ENCODE results near the gene ZNF423.

ZNF423 gene

DNA sequence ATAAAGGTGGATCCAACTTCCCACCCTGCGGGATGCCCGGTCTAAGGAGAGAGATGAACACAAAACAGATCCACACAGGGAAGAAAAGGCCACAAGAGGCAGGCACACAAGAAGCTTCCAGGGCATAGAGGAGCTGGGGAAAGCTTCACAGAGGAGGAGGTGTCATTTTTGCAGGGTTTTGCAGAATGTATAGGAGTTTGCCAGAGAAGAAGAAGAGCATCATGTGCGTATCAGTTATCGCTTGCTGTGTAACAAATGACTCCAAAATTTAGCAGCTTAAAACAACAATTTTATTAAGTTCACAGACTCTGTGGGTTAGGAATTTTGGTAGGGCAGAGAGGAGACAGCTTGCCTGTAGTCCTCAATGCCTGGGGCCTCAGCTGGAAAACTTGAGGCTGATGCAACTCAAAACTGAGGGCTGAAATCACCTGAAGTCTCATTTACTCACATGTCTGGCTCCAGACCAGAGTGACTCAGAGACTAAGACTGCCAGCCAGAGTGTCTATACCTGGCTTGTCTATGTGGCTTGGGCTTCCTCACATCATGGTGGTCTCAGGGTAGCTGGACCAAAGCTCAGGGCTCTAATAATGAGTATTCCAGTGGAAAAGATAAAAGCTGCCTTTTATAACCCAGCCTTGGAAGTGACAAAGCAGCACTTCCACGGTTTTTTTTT lies 33.9 kb upstream of the ZNF423 start:
- Histone ChIP-seq H3K23ac (ENCODE audit: low read length in 2 of 2) (no peak overlapping the region), H3K27me3 (ENCODE audit: control insufficient read depth in 1 of 2, insufficient read depth in 1 of 2, low read length in 2 of 2) (peaks cover 17 to 54% of the 10 kb centered on the region in 2 experiments), H3K14ac (ENCODE audit: low read length in 2 of 2) (no peak overlapping the region), H3K4me1 (ENCODE audit: control insufficient read depth, insufficient read depth, low read depth, low read length) (no peaks in the 10 kb centered on the region), H2AK5ac (ENCODE audit: low read length, severe bottlenecking) (no peak overlapping the region), H3K4me2 (ENCODE audit: low read length, poor library complexity, severe bottlenecking) (no peak overlapping the region), H3K27ac (ENCODE audit: low read length, poor library complexity, severe bottlenecking) (no peak overlapping the region), H2BK12ac (ENCODE audit: low read length in 2 of 2) (no peak overlapping the region), H3K79me1 (replicated peaks; ENCODE audit: low read length, poor library complexity, severe bottlenecking) (no peaks in the 10 kb centered on the region), H2AFZ (ENCODE audit: low read depth, low read length) (no peak overlapping the region), H3K9ac (ENCODE audit: low read length) (no peak overlapping the region), H2BK120ac (ENCODE audit: low read depth, low read length) (no peak overlapping the region), H4K8ac (ENCODE audit: low read length) (no peak overlapping the region), H3K4me3 (ENCODE audit: insufficient read depth in 1 of 2, low read depth in 1 of 2, low read length in 2 of 2) (no peak overlapping the region), H3K4ac (ENCODE audit: low read depth in 1 of 2, low read length in 2 of 2) (no peak overlapping the region), H2BK5ac (ENCODE audit: low read depth, low read length, poor library complexity, severe bottlenecking) (no peak overlapping the region), H3K9me3 (ENCODE audit: control insufficient read depth, low read length) (peaks cover 6% of the 10 kb centered on the region), H2BK15ac (ENCODE audit: low read depth, poor library complexity, severe bottlenecking) (no peak overlapping the region), H4K91ac (ENCODE audit: low read length) (no peak overlapping the region), H3K36me3 (ENCODE audit: control insufficient read depth in 1 of 2, insufficient read depth in 2 of 2, low read depth in 1 of 2, low read length in 2 of 2) (no peaks in the 10 kb centered on the region), H3K18ac (ENCODE audit: low read depth in 1 of 2, low read length in 2 of 2) (no peak overlapping the region)
- 64% methylated on average over 3 of the region's 5 CpGs for WGBS
- DNase-seq: no peak

DNA sequence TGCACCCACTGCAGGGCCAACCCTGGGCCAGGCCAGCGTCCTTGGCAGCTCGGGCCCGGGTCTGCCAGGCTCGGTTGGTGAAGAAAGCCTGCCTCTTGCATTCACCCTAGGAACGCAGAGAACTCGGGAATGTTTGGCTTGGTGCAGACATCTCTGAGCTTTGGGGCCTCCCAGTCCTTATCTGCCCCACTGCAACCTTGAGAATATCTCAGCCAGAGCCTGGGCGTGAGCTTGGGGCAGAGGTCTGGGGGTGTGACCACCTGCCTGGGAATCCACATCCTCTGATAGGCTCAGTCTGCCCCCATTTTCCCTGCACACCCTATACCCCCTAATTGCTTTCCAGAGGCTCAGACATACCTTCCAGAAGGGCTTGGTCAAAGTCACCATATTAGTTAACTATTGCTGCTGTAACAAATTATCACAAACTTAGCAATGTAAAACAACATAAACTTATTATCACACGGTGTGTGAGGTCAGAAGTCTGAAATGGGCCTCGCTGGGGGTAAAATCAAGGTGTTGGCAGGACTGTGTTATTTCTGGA lies 30.7 kb upstream of the ZNF423 start:
- H3K4me1 ChIP-seq (ENCODE audit: control insufficient read depth, insufficient read depth, low read depth, low read length): peaks cover 8% of the 10 kb centered on the region
- H2AFZ ChIP-seq (ENCODE audit: low read depth, low read length): no peak overlapping the region
- no peaks in the 10 kb centered on the region for H3K79me1 ChIP-seq (replicated peaks; ENCODE audit: low read length, poor library complexity, severe bottlenecking)
- H3K27ac ChIP-seq (ENCODE audit: low read length, poor library complexity, severe bottlenecking): no peak overlapping the region
- H2BK12ac ChIP-seq (ENCODE audit: low read length in 2 of 2): no peak overlapping the region
- H3K23ac ChIP-seq (ENCODE audit: low read length in 2 of 2): no peak overlapping the region
- no peak overlapping the region for H2BK5ac ChIP-seq (ENCODE audit: low read depth, low read length, poor library complexity, severe bottlenecking)
- peaks cover 6% of the 10 kb centered on the region for H3K9me3 ChIP-seq (ENCODE audit: control insufficient read depth, low read length)
- H3K9ac ChIP-seq (ENCODE audit: low read length): no peak overlapping the region
- H2BK15ac ChIP-seq (ENCODE audit: low read depth, poor library complexity, severe bottlenecking): no peak overlapping the region
- H4K8ac ChIP-seq (ENCODE audit: low read length): no peak overlapping the region
- H3K4me3 ChIP-seq (ENCODE audit: insufficient read depth in 1 of 2, low read depth in 1 of 2, low read length in 2 of 2): no peak overlapping the region
- H3K36me3 ChIP-seq (ENCODE audit: control insufficient read depth in 1 of 2, insufficient read depth in 2 of 2, low read depth in 1 of 2, low read length in 2 of 2): no peaks in the 10 kb centered on the region
- no peak overlapping the region for H3K14ac ChIP-seq (ENCODE audit: low read length in 2 of 2)
- H2BK120ac ChIP-seq (ENCODE audit: low read depth, low read length): no peak overlapping the region
- H3K4me2 ChIP-seq (ENCODE audit: low read length, poor library complexity, severe bottlenecking): no peak overlapping the region
- no peak overlapping the region for H2AK5ac ChIP-seq (ENCODE audit: low read length, severe bottlenecking)
- no peak for DNase-seq
- WGBS: 80% methylated on average over 9 of the region's 9 CpGs
- H3K4ac ChIP-seq (ENCODE audit: low read depth in 1 of 2, low read length in 2 of 2): no peak overlapping the region
- no peak overlapping the region for H4K91ac ChIP-seq (ENCODE audit: low read length)
- H3K27me3 ChIP-seq (ENCODE audit: control insufficient read depth in 1 of 2, insufficient read depth in 1 of 2, low read length in 2 of 2): peaks cover 6 to 50% of the 10 kb centered on the region in 2 experiments
- no peak overlapping the region for H3K18ac ChIP-seq (ENCODE audit: low read depth in 1 of 2, low read length in 2 of 2)

DNA sequence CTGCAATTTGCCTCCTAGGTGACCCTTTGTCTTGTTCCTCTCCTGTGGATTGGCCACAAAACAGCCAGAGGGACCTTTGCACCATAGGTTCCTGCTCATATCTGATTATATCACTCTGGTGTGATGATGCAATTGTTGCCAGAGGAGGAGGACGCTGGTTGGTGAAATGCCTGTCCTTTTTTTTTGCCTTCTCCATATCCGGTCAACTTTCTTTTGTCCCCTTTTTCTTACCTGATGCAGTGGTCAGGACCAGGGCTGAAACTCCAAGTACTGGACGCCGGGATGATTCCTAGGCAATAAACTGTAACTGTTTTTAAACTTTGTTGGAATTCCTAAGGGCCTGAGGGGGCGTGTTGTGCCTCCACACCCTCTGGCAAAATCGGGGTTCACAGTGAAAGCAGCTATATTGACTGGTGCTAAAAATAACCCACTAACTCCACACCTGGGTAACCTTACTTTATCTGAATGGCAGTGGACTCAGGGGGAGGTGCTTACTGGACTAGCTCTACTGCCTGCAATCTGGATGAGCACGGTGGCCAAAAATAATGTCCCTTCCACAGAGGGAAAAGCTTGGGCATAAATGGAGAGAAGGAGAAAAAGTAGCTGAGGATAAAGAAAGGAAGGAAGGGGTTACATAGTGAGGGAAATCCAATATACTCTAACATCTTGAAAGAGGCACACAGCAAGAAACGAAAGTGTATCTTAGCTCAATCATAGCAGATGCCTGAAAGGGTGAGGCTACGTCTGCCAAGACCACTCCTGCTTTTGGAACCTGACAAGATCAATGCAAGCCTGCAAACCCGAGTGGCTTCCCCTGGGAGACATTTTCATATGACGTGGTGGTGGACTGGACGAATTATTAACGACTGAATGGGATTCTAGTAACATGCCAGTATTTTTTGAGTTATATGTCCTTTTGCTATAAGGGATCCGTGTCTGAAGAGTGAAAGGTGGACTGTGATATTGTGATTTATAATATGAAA lies 28.4 kb upstream of the ZNF423 start:
- Histone ChIP-seq H3K4ac (ENCODE audit: low read depth in 1 of 2, low read length in 2 of 2) (no peak overlapping the region), H3K36me3 (ENCODE audit: control insufficient read depth in 1 of 2, insufficient read depth in 2 of 2, low read depth in 1 of 2, low read length in 2 of 2) (no peaks in the 10 kb centered on the region)

More for the DNA sequence above, 28.4 kb upstream of the ZNF423 start:
- Histone ChIP-seq H3K27ac (ENCODE audit: low read length, poor library complexity, severe bottlenecking) (no peak overlapping the region), H3K4me1 (ENCODE audit: control insufficient read depth, insufficient read depth, low read depth, low read length) (peaks cover 8% of the 10 kb centered on the region), H3K27me3 (ENCODE audit: control insufficient read depth in 1 of 2, insufficient read depth in 1 of 2, low read length in 2 of 2) (peaks cover 11 to 64% of the 10 kb centered on the region in 2 experiments), H2AK5ac (ENCODE audit: low read length, severe bottlenecking) (no peak overlapping the region), H3K9me3 (ENCODE audit: control insufficient read depth, low read length) (no peaks in the 10 kb centered on the region), H2BK12ac (ENCODE audit: low read length in 2 of 2) (no peak overlapping the region), H2BK5ac (ENCODE audit: low read depth, low read length, poor library complexity, severe bottlenecking) (no peak overlapping the region), H3K9ac (ENCODE audit: low read length) (no peak overlapping the region), H3K14ac (ENCODE audit: low read length in 2 of 2) (no peak overlapping the region), H4K8ac (ENCODE audit: low read length) (no peak overlapping the region), H3K4me3 (ENCODE audit: insufficient read depth in 1 of 2, low read depth in 1 of 2, low read length in 2 of 2) (peak overlapping the region in 1 of 2 experiments; percentile 16), H3K18ac (ENCODE audit: low read depth in 1 of 2, low read length in 2 of 2) (no peak overlapping the region), H3K4me2 (ENCODE audit: low read length, poor library complexity, severe bottlenecking) (no peak overlapping the region), H4K91ac (ENCODE audit: low read length) (no peak overlapping the region), H2AFZ (ENCODE audit: low read depth, low read length) (no peak overlapping the region), H3K23ac (ENCODE audit: low read length in 2 of 2) (no peak overlapping the region), H3K79me1 (replicated peaks; ENCODE audit: low read length, poor library complexity, severe bottlenecking) (no peaks in the 10 kb centered on the region), H2BK15ac (ENCODE audit: low read depth, poor library complexity, severe bottlenecking) (no peak overlapping the region), H2BK120ac (ENCODE audit: low read depth, low read length) (no peak overlapping the region)
- DNase-seq: no peak
- 72% methylated on average over 12 of the region's 14 CpGs for WGBS

Data from mesenchymal stem cell (in vitro differentiated cells and primary cell).